Measurements from ENCODE around the gene PLXNB3. TPM values are rescaled to one million over a fixed set of nuclear protein-coding genes. Genes with fewer than 3 reads are reported as not detected.

The PLXNB3 gene
- total RNA-seq, 2 experiments from 2014 or later = not detected

DNA sequence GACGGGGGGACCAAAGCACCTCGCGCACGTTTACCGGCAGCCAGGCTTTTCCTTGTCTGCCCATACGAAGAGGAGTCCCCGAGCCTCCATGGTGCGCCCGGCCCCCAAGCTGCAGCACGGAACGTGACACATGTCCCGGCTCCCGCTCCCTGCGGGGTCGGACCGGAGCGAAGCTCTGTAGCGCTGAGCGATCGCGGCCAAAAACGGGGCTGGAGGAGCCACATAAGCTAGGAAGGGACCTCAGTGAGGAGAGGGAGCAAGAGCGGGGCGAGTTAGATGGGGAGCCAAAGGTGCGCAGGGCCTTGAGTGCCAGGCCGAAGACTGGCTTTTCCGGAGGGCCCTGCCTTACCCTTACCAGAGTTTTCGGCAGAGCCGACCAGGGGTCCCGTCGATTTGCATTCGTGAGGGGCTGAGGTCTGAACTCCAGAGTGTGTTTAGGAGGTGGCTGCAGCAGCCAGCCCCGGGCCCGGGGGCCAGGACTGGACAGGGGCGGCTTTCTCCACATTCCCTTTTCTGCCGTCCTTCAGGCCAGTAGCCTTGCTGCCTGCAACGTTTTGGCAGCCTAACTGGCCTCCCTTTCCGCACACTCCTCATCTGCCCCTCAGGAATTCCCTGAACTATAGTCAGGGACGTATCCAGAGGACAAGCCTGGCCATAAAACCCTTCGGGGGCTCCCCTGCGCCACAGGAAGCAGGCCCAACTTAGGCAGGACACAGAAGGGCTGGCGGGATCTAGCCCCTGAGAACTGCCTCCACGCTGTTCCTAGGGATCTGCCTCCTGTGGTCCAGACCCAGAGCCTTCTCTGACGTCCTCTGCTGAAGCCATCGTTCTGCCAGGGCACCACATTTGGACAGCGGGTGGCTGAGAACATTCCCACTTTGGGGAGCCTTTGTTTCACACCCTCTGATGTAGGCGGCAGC, 31.1 kb downstream of the PLXNB3 start:
- Histone ChIP-seq H3K79me2 (ENCODE audit: insufficient read depth, low read depth, low read length) (peaks cover 32% of the 10 kb centered on the region), H3K4me2 (ENCODE audit: low read length) (peak overlapping the region; percentile 90), H3K4me3 (ENCODE audit: low read depth, low read length, poor library complexity, severe bottlenecking) (peak overlapping the region; percentile 100), H3K9me2 (ENCODE audit: insufficient read depth, low read length) (no peaks in the 10 kb centered on the region), H3K9me3 (ENCODE audit: low read length) (no peaks in the 10 kb centered on the region), H4K20me1 (ENCODE audit: insufficient read depth, low read length) (no peaks in the 10 kb centered on the region), H2AFZ (ENCODE audit: low read length) (peak overlapping the region; percentile 39; the same call in 1 of the 2 replicates), H3K27ac (ENCODE audit: low read depth, low read length, poor library complexity, severe bottlenecking) (peak overlapping the region; percentile 59), H3K36me3 (ENCODE audit: insufficient read depth, low read length) (peaks cover 43% of the 10 kb centered on the region), H3K4me1 (ENCODE audit: insufficient read depth, low read length, poor library complexity, severe bottlenecking) (peaks cover 14% of the 10 kb centered on the region)
- intact Hi-C loops (cut with micrococcal nuclease; ENCODE audit: unreplicated experiment) = loop anchor here (1.0 to 5.0 kb wide), 2 partner anchors 130 to 172 kb away; no protein-coding TSS in a partner anchor
- DNase-seq (ENCODE audit: low spot score) = peak; percentile 14
- no peak for TF ChIP-seq EZH2phosphoT487 (IDR thresholded peaks at IDR 0.05; ENCODE audit: borderline replicate concordance, low read depth, low read length)
- TF ChIP-seq CTCF (conservative IDR thresholded peaks at IDR 0.05; ENCODE audit: low read length) = no peak
- CTCF ChIA-PET (ENCODE audit: unreplicated experiment) = no interaction called here
- POLR2A ChIA-PET = interaction anchor here (1.1 to 1.2 kb wide), 2 partner anchors 127 to 130 kb away, joined by 3 to 4 read pairs; no protein-coding TSS in a partner anchor
- TSS peak; percentile 85 for BruUV-seq (replicated peaks)

- BruUV-seq (replicated peaks) = no TSS peak
- TF ChIP-seq EZH2phosphoT487 (IDR thresholded peaks at IDR 0.05; ENCODE audit: borderline replicate concordance, low read depth, low read length) (no peak), CTCF (conservative IDR thresholded peaks at IDR 0.05; ENCODE audit: low read length) (no peak)
- Histone ChIP-seq H4K20me1 (ENCODE audit: insufficient read depth, low read length) (no peaks in the 10 kb centered on the region), H2AFZ (ENCODE audit: low read length) (no peak overlapping the region), H3K4me3 (ENCODE audit: low read depth, low read length, poor library complexity, severe bottlenecking) (no peak overlapping the region), H3K27ac (ENCODE audit: low read depth, low read length, poor library complexity, severe bottlenecking) (no peak overlapping the region), H3K9me3 (ENCODE audit: low read length) (no peaks in the 10 kb centered on the region), H3K9me2 (ENCODE audit: insufficient read depth, low read length) (no peaks in the 10 kb centered on the region), H3K4me2 (ENCODE audit: low read length) (no peak overlapping the region), H3K36me3 (ENCODE audit: insufficient read depth, low read length) (peaks cover 36% of the 10 kb centered on the region), H3K79me2 (ENCODE audit: insufficient read depth, low read depth, low read length) (peaks cover 28% of the 10 kb centered on the region), H3K4me1 (ENCODE audit: insufficient read depth, low read length, poor library complexity, severe bottlenecking) (peaks cover 14% of the 10 kb centered on the region)
- intact Hi-C loops (cut with micrococcal nuclease; ENCODE audit: unreplicated experiment) = no loop called here
- no peak for DNase-seq (ENCODE audit: low spot score)
- ChIA-PET CTCF (ENCODE audit: unreplicated experiment) (no interaction called here), POLR2A (interaction anchor here (0.7 kb wide), 1 partner anchor 26 kb away, joined by 3 read pairs; no protein-coding TSS in a partner anchor)
These were observed 33.5 kb downstream of the PLXNB3 start for GRCh38 chrX:153797415-153798015.

Measured in OCI-LY7 (cell line).